PC-9 (cell line): ENCODE data around the gene SEC24D. TPM values are rescaled to one million over a fixed set of nuclear protein-coding genes. Genes with fewer than 3 reads are reported as not detected.
"Not testable (repeated sequence)": the region's sequence is repeated elsewhere in the genome, so short reads cannot be mapped to it uniquely, and the experiment has no call there.

Experiments used
- BruUV-seq: library from RNA; stranded (reverse); fragments of 400-500 nt; replicated peaks from 2 replicates; lab custom pipeline; 2021; lab: Mats Ljungman, UMichigan
- CTCF ChIA-PET: fragments of 300-600 bp; sonication (Branson Sonifier 250); formaldehyde crosslinking; loops from one replicate; lab custom pipeline; 2022; ENCODE audit warnings: antibody characterized with exemption; lab: Charles Lee
- POLR2A ChIA-PET: fragments of 300-600 bp; sonication (Branson Sonifier 250); formaldehyde crosslinking; loops from one replicate; lab custom pipeline; 2022; ENCODE audit warnings: antibody characterized with exemption; ENCODE audit not compliant: unreplicated experiment; lab: Charles Lee
- DNase-seq, 2 experiments: peaks; one replicate each; pipeline versions ENCODE4 v3.0.0 to v3.0.0-alpha.2; 2015 to 2022; ENCODE audit warnings: mixed read lengths in 1 of 2
- H2AFZ ChIP-seq: fragments of 200-600 bp; sonication (generic); 2 replicates; pipeline ENCODE4 v1.8.1; 2017; ENCODE audit warnings: antibody characterized with exemption
- H3F3A ChIP-seq: fragments of 200-600 bp; sonication (generic); 2 replicates; pipeline ENCODE4 v1.8.1; 2017; ENCODE audit warnings: antibody characterized with exemption, mild to moderate bottlenecking, low read depth; ENCODE audit not compliant: insufficient read depth
- H3K27ac ChIP-seq: fragments of 200-600 bp; sonication (generic); 2 replicates; pipeline ENCODE4 v1.6.1; 2016; ENCODE audit warnings: mixed run types
- H3K27me3 ChIP-seq: fragments of 200-600 bp; sonication (generic); 2 replicates; pipeline ENCODE4 v1.6.1; 2016; ENCODE audit warnings: low read depth, mixed run types; ENCODE audit not compliant: insufficient read depth
- H3K36me3 ChIP-seq: fragments of 200-600 bp; sonication (generic); 2 replicates; pipeline ENCODE4 v1.6.1; 2016; ENCODE audit warnings: low read depth, mixed run types
- H3K4me1 ChIP-seq: fragments of 200-600 bp; sonication (generic); replicated peaks from 2 replicates; pipeline ENCODE4 v1.6.1; 2016; ENCODE audit warnings: mixed run types; ENCODE audit not compliant: insufficient read depth
- H3K4me2 ChIP-seq: fragments of 200-600 bp; sonication (generic); 2 replicates; pipeline ENCODE4 v1.6.1; 2017; ENCODE audit warnings: mixed run types
- H3K4me3 ChIP-seq: fragments of 200-600 bp; sonication (generic); 2 replicates; pipeline ENCODE4 v1.6.1; 2016; ENCODE audit warnings: mixed run types
- H3K79me2 ChIP-seq: fragments of 200-600 bp; sonication (generic); 2 replicates; pipeline ENCODE4 v1.6.1; 2017; ENCODE audit warnings: low read depth, mixed run types
- H3K9me2 ChIP-seq: fragments of 200-600 bp; sonication (generic); 2 replicates; pipeline ENCODE4 v1.8.1; 2017; ENCODE audit warnings: mild to moderate bottlenecking; ENCODE audit not compliant: insufficient read depth
- H3K9me3 ChIP-seq: fragments of 200-600 bp; sonication (generic); 2 replicates; pipeline ENCODE4 v1.8.1; 2016; ENCODE audit warnings: low read depth; ENCODE audit not compliant: insufficient read depth
- H4K20me1 ChIP-seq: fragments of 200-600 bp; sonication (generic); 2 replicates; pipeline ENCODE4 v1.8.1; 2017; ENCODE audit not compliant: insufficient read depth
- EZH2 ChIP-seq: fragments of 200-600 bp; sonication (generic); IDR thresholded peaks from 2 replicates; pipeline ENCODE4 v1.8.0; 2017; ENCODE audit warnings: antibody characterized with exemption, low read depth
- intact Hi-C: fragments of 100-400 bp; cut with micrococcal nuclease; formaldehyde crosslinking; loops from one replicate; pipeline ENCODE4 v1.10.0; 2022; ENCODE audit not compliant: unreplicated experiment
- total RNA-seq: library from RNA; stranded (reverse); gene quantifications from 2 replicates; pipeline ENCODE4 v1.2.3, GENCODE V29; 2021
- TF ChIP-seq, protein P1 (sequence below): fragments of 200-600 bp; sonication (generic); conservative IDR thresholded peaks from 2 replicates; pipeline ENCODE4 v1.6.1; 2017; ENCODE audit warnings: mixed run types, antibody characterized with exemption, mild to moderate bottlenecking, moderate library complexity

The SEC24D gene
- total RNA-seq, 1 experiment from 2014 or later, result 17.3 TPM

DNA sequence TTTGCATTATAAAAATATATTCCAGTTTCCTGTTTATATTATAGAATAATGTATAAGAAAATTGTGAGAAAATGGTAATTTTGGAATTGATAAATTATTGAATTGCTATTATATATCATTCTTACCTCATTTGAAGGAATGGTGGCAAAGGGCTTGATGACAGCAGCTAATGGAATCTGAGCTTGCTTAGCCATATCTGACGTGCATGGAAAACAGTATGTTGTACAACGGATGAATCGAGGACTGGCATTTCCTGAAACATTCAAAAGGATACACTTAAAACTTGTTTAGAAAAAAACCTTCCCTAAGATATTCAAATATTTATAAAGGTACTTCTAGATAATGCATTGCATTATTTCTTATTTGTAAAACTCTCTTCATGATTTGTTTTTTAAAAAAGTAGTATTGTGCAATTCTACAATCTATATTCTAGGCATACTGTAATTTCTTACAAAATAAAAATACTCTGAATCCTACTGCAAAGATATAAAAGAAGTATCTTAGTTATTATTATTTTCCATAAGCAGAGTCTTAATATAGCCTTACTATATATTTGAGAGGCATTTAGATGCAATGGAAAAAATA is 38.3 kb downstream of the SEC24D start:
- no peak overlapping the region for H3K4me2 ChIP-seq
- ChIA-PET POLR2A (no interaction called here), CTCF (no interaction called here)
- no peaks in the 10 kb centered on the region for H4K20me1 ChIP-seq
- no peak for DNase-seq
- no peaks in the 10 kb centered on the region for H3F3A ChIP-seq
- no peaks in the 10 kb centered on the region for H3K9me3 ChIP-seq
- no peaks in the 10 kb centered on the region for H3K27me3 ChIP-seq
- no peaks in the 10 kb centered on the region for H3K9me2 ChIP-seq
- H2AFZ ChIP-seq, result no peak overlapping the region
- no peaks in the 10 kb centered on the region for H3K79me2 ChIP-seq
- no TSS peak for BruUV-seq
- no peaks in the 10 kb centered on the region for H3K4me1 ChIP-seq
- intact Hi-C loops, result no loop called here
- no peak for TF ChIP-seq EZH2
- TF ChIP-seq, protein P1, sequence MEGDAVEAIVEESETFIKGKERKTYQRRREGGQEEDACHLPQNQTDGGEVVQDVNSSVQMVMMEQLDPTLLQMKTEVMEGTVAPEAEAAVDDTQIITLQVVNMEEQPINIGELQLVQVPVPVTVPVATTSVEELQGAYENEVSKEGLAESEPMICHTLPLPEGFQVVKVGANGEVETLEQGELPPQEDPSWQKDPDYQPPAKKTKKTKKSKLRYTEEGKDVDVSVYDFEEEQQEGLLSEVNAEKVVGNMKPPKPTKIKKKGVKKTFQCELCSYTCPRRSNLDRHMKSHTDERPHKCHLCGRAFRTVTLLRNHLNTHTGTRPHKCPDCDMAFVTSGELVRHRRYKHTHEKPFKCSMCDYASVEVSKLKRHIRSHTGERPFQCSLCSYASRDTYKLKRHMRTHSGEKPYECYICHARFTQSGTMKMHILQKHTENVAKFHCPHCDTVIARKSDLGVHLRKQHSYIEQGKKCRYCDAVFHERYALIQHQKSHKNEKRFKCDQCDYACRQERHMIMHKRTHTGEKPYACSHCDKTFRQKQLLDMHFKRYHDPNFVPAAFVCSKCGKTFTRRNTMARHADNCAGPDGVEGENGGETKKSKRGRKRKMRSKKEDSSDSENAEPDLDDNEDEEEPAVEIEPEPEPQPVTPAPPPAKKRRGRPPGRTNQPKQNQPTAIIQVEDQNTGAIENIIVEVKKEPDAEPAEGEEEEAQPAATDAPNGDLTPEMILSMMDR, result no peak
- H3K4me3 ChIP-seq, result no peak overlapping the region
- peaks cover 6% of the 10 kb centered on the region; the same call in 1 of the 2 replicates for H3K36me3 ChIP-seq
- no peak overlapping the region for H3K27ac ChIP-seq

DNA sequence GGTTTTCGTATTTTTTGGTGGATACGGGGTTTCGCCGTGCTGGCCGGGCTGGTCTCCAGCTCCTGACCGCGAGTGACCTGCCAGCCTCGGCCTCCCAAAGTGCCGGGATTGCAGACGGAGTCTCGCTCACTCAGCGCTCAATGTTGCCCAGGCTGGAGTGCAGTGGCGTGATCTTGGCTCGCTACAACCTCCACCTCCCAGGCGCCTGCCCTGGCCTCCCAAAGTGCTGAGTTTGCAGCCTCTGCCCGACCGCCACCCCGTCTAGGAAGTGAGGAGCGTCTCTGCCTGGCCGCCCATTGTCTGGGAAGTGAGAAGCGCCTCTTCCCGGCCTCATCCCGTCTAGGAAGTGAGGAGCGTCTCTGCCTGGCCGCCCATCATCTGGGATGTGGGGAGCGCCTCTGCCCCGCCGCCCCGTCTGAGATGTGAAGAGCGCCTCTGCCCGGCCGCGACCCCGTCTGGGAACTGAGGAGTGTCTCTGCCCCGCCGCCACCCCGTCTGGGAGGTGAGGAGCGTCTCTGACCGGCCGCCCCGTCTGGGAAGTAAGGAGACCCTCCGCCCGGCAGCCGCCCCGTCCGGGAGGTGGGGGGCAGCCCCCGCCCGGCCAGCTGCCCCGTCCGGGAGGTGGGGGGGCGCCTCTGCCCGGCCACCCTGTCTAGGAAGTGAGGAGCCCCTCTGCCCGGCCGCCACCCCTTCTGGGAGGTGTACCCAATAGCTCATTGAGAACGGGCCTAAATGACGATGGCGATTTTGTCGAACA is 44.1 kb downstream of the SEC24D start:
- H3K4me1 ChIP-seq, H3K79me2 ChIP-seq, H3K27ac ChIP-seq, H2AFZ ChIP-seq, H3F3A ChIP-seq, H3K9me3 ChIP-seq, H3K4me2 ChIP-seq, H4K20me1 ChIP-seq, H3K27me3 ChIP-seq, intact Hi-C loops, H3K4me3 ChIP-seq, POLR2A ChIA-PET, H3K9me2 ChIP-seq, CTCF ChIA-PET, DNase-seq, BruUV-seq, H3K36me3 ChIP-seq: not testable (repeated sequence)

DNA sequence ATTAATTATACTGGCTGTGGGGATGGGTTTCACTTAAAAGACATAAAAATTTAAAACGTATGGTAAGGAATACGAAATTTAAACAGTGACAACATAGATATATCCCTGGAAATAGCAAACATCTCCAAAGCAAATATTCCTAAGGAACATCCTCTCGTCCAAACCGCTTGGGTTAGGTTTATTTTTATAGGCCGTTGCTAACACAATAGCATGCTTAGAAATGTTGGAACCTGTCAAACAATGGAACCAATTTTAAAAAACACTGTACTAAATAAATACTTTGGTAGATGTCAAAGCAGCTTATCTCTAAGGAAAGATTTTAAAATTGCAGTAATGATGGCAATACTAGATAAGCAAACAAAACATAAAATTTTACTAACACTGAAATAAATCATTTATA is 45.4 kb downstream of the SEC24D start:
- H3K79me2 ChIP-seq, result no peaks in the 10 kb centered on the region
- H3K4me1 ChIP-seq, result no peaks in the 10 kb centered on the region
- peaks cover under 1% of the 10 kb centered on the region; the same call in 1 of the 2 replicates for H3K36me3 ChIP-seq
- H2AFZ ChIP-seq, result no peak overlapping the region
- POLR2A ChIA-PET, result no interaction called here
- no peaks in the 10 kb centered on the region for H4K20me1 ChIP-seq
- H3K27me3 ChIP-seq, result no peaks in the 10 kb centered on the region
- H3K27ac ChIP-seq, result no peak overlapping the region
- DNase-seq, result no peak
- no TSS peak for BruUV-seq
- no peak overlapping the region for H3K4me3 ChIP-seq
- H3F3A ChIP-seq, result no peaks in the 10 kb centered on the region
- no peaks in the 10 kb centered on the region for H3K9me3 ChIP-seq
- no peaks in the 10 kb centered on the region for H3K9me2 ChIP-seq
- intact Hi-C loops, result no loop called here
- CTCF ChIA-PET, result no interaction called here
- no peak overlapping the region for H3K4me2 ChIP-seq
- TF ChIP-seq, protein P1, result no peak
- TF ChIP-seq EZH2, result no peak
